ENCODE results near the gene TIMM10B.

Gene TIMM10B

DNA sequence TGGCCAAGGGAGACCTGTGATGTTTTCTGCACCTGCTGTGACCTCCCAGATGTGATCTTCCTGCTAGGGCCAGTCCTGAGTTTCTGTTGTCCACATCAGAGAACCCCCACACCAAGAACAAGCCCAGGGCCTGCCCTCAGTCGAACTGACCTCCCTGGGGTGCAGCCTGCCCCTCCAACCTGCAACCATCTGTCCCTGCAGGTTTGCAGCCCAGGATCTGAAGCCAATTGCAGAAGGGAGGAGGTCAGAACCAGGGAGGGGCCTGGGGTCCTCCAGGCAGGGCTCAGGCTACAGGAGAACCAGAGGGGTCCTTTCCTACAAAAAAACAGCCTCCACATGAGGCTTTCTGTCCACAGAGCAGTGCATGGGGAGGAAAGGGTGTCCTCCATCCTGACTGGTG is 8.4 kb upstream of the TIMM10B start:
- no peak for DNase-seq (ENCODE audit: low spot score)

DNA sequence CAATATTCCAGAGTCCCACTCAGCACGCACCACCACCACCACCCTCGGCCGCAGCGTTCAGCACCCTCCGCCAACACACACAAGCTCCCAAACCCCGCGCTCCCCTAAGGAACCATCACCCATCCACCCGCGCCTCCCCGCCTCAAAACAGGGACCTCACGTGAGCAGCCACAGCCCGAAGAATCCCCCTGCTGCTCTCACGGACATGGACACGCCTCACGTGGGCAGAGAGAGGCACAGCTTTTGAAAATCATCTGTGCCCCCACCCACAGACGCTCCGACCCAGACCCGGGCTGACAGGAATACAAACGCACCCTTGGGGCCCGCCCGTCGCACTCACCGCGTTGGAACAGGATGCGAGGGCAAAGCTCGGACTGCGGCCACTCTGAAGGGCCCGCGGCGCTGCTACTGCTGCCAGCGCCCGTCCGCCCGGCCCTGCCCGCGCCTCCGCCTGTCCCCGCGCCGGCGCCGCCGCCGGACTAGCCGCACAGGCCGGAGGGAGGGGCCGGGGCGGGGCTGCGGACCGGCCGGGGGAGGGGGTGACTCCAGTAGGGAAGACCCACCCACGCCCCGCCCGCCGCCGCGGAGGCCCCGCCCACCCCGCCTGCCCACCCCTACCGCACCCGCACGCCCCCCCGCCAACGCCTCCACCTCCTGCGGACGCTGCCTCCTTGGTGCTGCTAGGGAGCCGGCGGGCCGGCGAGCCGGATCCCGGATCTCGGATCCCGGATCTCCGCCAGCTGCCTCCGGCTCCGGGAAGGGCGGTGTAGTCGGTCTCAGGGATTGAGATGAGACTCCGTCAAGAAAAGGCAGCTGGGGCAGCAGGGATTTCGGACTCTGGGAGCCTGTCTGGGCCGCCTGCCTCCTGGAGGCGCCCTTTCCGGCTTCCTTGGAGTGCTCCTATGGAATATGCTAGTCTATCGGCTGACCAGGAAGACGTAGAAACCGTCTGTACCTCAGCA is 7.6 kb upstream of the TIMM10B start, which contains the start of gene TRIM3:
TSS of gene TRIM3 (minus strand) at position 491 of the 962 bp plus-strand sequence. CDS start 8,246 bp downstream, outside the sequence.
- peak; percentile 92 for DNase-seq (ENCODE audit: low spot score)

GRCh38 chr11:6474413-6474792 is 6.9 kb upstream of the TIMM10B start:
- DNase-seq (ENCODE audit: low spot score), result no peak

DNA sequence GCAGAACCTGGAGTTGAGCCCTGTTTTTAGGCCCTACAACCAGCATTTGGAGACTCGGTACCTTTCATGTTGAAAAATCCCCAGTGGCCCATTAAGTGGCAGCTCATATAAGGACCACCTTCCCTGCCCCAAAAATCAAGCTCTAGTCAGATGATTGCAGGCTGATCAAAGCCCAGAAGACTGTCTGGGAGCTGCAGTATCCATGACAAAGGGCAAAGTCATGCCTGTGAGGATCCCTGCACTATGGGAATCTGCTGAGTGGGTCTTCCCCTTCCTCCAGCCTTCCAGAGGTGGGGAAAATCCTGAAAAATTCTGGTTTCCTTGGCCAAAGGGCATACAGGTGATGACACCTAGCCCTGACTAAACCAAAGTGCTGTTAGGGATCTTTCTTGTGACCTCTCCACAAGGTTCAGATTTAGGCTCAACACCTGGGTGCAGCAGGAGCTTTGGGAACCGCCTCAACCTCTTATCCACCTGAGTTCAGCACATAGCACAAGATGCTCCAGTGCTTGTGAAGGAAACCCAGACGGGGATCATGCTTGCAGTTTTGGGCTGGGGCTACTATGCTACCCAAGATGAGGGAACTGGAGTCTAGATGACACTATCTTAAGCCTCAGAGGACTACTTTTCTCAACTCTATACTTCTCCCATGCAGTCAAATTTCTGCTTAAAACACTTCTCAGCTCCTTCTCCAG is 6.3 kb upstream of the TIMM10B start:
- no peak for DNase-seq (ENCODE audit: low spot score)

- no peak for DNase-seq (ENCODE audit: low spot score)
These were observed 5.4 kb upstream of the TIMM10B start for GRCh38 chr11:6475936-6476335.

GRCh38 chr11:6476571-6476970 is 4.7 kb upstream of the TIMM10B start:
- no peak for DNase-seq (ENCODE audit: low spot score)

GRCh38 chr11:6480299-6480914 is 894 bp upstream of the TIMM10B start:
- no peak for DNase-seq (ENCODE audit: low spot score)

GRCh38 chr11:6481924-6482275 is 599 bp downstream of the TIMM10B start:
- DNase-seq (ENCODE audit: low spot score), result no peak

GRCh38 chr11:6482441-6482840 is 1.1 kb downstream of the TIMM10B start:
- DNase-seq (ENCODE audit: low spot score), result no peak

- no peak for DNase-seq (ENCODE audit: low spot score)
These were observed 1.7 kb downstream of the TIMM10B start for GRCh38 chr11:6483015-6483414.

DNA sequence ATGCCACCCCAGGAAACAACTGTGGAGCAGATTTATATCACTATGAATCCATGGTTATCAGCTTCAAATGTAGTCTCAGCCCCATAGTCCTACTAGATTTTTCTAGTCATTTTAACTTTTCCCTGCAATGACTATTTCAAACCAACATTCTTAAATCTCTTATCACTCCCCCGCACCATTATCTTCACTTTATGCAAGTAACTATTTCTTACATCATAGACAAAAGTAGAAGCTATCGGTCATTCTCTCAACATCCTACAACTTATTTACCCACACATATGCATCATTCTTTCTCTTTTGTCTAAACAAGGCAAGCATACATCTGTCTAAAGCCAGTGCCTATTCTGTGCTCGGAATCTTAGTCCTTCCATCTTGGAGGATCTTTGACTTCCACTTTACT is 4.4 kb downstream of the TIMM10B start:
- no peak for DNase-seq (ENCODE audit: low spot score)

- no peak for DNase-seq (ENCODE audit: low spot score)
These were observed 5.0 kb downstream of the TIMM10B start for GRCh38 chr11:6486256-6486655.

- no peak for DNase-seq (ENCODE audit: low spot score)
These were observed 5.6 kb downstream of the TIMM10B start for GRCh38 chr11:6486938-6487337.

DNA sequence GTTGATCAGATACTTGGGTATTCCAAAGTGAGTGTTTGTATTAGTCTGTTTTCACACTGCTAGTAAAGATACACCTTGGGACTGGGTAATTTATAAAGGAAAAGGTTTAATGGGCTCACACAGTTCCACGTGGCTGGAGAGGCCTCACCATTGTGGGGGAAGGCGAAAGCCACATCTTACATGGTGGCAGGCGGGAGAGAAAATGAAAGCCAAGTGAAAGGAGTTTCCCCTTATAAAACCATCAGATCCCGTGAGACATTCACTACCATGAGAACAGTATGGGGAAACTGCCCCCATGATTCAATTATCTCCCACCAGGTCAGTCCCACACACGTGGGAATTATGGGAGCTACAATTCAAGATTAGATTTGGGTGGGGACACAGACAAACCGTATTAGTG is 7.0 kb downstream of the TIMM10B start:
- DNase-seq (ENCODE audit: low spot score), result no peak

- no peak for DNase-seq (ENCODE audit: low spot score)
These were observed 7.5 kb downstream of the TIMM10B start for GRCh38 chr11:6488821-6489220.

DNA sequence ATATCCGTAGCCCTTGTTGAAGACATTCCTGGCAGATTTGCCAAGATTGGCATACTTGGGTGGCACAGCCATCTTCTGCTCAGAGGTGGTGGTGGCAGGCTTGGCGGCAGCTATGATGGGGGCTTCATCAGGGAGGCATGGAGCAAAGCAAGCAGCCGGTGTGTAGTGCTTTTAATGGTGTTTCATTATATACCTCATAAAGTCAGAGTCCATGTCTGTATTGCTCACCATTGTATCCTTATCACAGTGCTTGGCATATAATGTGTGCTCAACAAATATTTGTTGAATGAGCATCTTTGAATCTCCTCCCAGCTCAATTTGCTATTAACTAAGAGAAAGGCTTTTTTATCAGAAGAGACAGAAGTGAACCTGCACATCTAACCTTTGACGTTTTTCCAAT is 8.0 kb downstream of the TIMM10B start:
- no peak for DNase-seq (ENCODE audit: low spot score)

DNA sequence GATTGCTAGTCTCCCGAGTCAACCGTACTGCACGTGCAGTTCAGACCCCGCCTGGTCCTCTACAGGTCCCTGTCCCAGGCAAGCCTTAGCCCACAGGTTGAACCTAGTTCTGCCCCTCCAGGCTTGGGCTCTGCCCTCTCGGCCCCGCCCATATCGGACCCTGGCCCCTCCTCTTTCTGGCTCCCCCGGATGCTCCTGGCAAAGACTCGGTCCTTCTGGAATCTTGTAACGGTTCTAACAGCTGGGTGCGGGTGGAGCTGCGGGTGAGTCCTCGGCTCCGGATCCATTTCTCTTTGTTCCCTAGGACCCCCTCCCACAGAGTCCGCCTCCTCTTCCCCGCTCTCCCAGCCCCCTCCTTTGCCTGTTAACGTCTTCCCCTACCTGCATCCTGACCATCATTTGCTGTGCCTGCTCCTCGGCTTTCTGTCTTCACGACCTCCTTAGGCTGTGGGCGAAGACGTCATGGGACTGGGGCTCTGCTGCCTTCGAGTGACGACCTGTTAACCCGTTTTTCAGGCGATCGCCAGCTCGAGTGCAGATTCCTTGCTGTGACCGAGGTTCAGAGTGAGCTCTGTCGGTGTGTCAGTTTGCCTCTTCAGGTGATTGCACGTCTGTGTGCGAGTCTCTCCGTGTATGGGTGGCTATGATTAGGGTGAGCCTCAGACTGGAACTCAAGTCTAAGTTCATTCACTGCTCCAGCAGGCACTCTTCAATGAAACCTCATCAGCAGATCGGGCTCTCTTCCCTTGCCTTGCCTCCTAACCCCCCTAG is 16.0 kb downstream of the TIMM10B start, which contains the start of gene DNHD1:
TSS of gene DNHD1 (plus strand) at position 212 of the 771 bp plus-strand sequence. CDS start 936 bp downstream, outside the sequence.
- DNase-seq (ENCODE audit: low spot score), result no peak

DNA sequence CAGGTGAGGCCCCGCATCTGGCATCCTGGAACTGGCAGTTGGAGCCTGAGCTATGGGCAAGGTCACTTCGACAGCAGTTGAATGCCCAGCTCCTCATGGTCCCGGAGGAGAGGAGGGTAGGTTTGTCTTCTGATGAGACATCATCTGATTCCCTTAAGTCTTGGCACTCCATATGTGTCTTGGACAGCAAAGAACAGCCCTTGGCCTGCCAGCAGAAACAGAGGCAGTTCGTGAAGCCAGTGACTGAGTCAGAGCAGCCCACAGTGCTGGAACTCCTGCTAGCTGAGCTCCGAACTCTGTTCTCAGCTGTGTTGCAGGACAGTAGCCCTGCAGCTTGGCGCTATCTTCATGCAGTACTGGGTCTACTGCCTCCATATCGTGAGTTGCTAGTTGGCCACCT is 16.8 kb downstream of the TIMM10B start:
- DNase-seq (ENCODE audit: low spot score), result no peak

GRCh38 chr11:6498544-6498943 is 17.2 kb downstream of the TIMM10B start:
- DNase-seq (ENCODE audit: low spot score), result no peak

- no peak for DNase-seq (ENCODE audit: low spot score)
These were observed 21.1 kb downstream of the TIMM10B start for GRCh38 chr11:6502382-6502781.

DNA sequence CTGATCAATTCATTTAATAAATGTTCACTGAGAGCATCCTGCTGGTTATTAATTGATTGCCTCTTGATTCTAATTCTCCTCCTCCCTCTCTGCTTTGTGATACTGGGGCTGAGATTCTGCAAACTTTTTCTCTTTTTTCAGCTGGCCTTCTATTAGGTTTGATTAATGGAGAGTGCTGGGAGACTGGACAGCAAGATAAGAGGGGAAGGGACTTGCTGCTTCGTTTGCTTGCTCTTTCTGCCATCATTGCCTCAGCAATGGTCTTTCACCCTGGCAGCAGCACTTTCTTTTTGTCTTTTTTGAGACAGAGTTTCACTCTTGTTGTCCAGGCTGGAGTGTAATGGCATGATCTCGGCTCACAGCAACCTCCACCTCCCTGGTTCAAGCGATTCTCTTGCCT is 22.9 kb downstream of the TIMM10B start:
- DNase-seq (ENCODE audit: low spot score), result no peak
